Astrocyte of the spinal cord (primary cell): Measurements from ENCODE around the gene LAMB4.
A peak's percentile ranks its signal among the peaks of the same experiment; 100 is the strongest.
"Not testable (repeated sequence)": the region's sequence is repeated elsewhere in the genome, so short reads cannot be mapped to it uniquely, and the experiment has no call there.

ENCODE experiments used
- DNase-seq: peaks from one replicate; pipeline ENCODE4 v3.0.0; 2011; ENCODE audit warnings: low read depth, low spot score
- H3K4me3 ChIP-seq: 2 replicates; pipeline ENCODE4 v1.5.1; 2011; ENCODE audit warnings: low read depth, mild to moderate bottlenecking, low read length, moderate library complexity
- CTCF ChIP-seq: IDR thresholded peaks from 2 replicates; pipeline ENCODE4 v1.5.1; 2012; ENCODE audit warnings: low read depth, mild to moderate bottlenecking, low read length, inconsistent platforms
- in situ Hi-C: cut with HindIII; loops from 2 replicates; pipeline ENCODE4 v1.10.0; 2017; ENCODE audit warnings: low sequenced_read_pairs

LAMB4 gene

GRCh38 chr7:108033776-108034497 is 96.2 kb downstream of the LAMB4 start:
- H3K4me3 ChIP-seq, result no peak overlapping the region
- TF ChIP-seq CTCF, result no peak
- in situ Hi-C loops, result no loop called here
- no peak for DNase-seq

GRCh38 chr7:108033309-108033708 is 96.9 kb downstream of the LAMB4 start:
- in situ Hi-C loops, H3K4me3 ChIP-seq, DNase-seq: not testable (repeated sequence)

- peak; percentile 40 for DNase-seq
- no peak overlapping the region for H3K4me3 ChIP-seq
- in situ Hi-C loops, result no loop called here
- TF ChIP-seq CTCF, result no peak
Observed at GRCh38 chr7:108030516-108030915, 99.6 kb downstream of the LAMB4 start.

GRCh38 chr7:108029034-108029433 is 101.1 kb downstream of the LAMB4 start:
- in situ Hi-C loops, result no loop called here
- DNase-seq, result no peak
- H3K4me3 ChIP-seq, result no peak overlapping the region
- TF ChIP-seq CTCF, result no peak

- no peak for DNase-seq
- no peak for TF ChIP-seq CTCF
- in situ Hi-C loops, result no loop called here
- H3K4me3 ChIP-seq, result no peak overlapping the region
Observed at GRCh38 chr7:108028111-108028510, 102.0 kb downstream of the LAMB4 start.

GRCh38 chr7:108027239-108027638 is 102.9 kb downstream of the LAMB4 start:
- H3K4me3 ChIP-seq, result no peak overlapping the region
- no peak for DNase-seq
- in situ Hi-C loops, result no loop called here
- TF ChIP-seq CTCF, result no peak

GRCh38 chr7:108026647-108027046 is 103.5 kb downstream of the LAMB4 start:
- no peak for TF ChIP-seq CTCF
- no peak overlapping the region for H3K4me3 ChIP-seq
- in situ Hi-C loops, result no loop called here
- no peak for DNase-seq
